GM18858 (cell line): ENCODE data around the gene CSPG4.
"Not testable (repeated sequence)": the region's sequence is repeated elsewhere in the genome, so short reads cannot be mapped to it uniquely, and the experiment has no call there.

Experiments
- ATAC-seq: cut with Tn5 transposase; IDR thresholded peaks from one replicate; pipeline ENCODE4 v1.9.1; 2021; ENCODE audit not compliant: unreplicated experiment

Gene CSPG4

GRCh38 chr15:75738647-75739325 is 26.1 kb upstream of the CSPG4 start:
- peak; percentile 67 for ATAC-seq

DNA sequence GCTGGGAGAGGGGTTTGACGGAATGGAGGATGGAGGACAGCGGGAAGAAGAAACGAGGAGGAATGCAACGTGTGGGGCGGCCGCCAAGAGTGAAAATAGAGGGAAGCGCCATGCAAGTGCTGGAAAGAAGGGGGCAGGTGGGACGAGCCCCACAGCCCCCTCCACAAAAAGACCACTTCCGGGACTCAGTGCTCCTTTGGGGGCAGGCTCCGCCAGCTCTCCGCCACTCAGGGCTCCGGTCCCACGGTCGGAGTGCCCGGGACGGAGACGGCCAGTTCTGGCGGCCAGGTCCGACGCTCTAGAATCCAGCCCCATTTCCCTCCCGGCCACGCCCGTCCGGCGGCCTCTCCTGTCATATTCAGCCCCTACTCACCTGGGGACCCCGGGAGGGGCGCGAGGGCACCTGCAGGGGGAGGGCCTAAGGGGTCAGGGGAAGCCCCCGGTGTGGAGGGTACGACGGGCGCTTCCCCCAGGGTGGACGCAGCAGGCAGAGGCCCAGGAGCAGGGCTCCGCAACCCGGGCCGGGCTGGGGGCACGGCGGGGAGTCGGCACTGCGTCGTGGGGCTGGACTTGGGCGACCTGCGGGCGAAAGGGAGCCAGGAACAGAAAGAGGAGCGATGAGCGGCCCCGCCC is 25.5 kb upstream of the CSPG4 start:
- ATAC-seq: no peak

- ATAC-seq: not testable (repeated sequence)
Measured at GRCh38 chr15:75737116-75738013, 24.7 kb upstream of the CSPG4 start.

DNA sequence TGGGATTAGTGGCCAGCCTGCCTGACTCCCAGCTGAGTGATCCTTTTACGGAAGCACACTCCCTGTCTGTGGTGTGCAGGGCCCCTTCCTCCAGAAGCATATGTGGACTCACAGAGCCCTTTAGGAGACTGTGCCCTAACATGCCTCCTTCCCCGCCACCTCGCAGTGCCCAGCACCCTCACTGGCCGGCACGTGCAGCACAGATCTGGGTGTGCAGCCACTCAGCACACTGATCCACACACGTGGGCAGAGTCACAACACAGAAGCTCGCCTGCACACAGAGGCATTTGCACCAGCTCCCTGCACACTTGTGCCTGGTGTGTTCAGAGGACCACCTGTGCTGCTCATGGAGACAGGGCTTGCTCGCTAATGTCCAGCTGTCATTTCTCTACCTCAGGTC is 23.6 kb upstream of the CSPG4 start:
- no peak for ATAC-seq

GRCh38 chr15:75734861-75735760 is 22.5 kb upstream of the CSPG4 start:
- ATAC-seq: not testable (repeated sequence)

DNA sequence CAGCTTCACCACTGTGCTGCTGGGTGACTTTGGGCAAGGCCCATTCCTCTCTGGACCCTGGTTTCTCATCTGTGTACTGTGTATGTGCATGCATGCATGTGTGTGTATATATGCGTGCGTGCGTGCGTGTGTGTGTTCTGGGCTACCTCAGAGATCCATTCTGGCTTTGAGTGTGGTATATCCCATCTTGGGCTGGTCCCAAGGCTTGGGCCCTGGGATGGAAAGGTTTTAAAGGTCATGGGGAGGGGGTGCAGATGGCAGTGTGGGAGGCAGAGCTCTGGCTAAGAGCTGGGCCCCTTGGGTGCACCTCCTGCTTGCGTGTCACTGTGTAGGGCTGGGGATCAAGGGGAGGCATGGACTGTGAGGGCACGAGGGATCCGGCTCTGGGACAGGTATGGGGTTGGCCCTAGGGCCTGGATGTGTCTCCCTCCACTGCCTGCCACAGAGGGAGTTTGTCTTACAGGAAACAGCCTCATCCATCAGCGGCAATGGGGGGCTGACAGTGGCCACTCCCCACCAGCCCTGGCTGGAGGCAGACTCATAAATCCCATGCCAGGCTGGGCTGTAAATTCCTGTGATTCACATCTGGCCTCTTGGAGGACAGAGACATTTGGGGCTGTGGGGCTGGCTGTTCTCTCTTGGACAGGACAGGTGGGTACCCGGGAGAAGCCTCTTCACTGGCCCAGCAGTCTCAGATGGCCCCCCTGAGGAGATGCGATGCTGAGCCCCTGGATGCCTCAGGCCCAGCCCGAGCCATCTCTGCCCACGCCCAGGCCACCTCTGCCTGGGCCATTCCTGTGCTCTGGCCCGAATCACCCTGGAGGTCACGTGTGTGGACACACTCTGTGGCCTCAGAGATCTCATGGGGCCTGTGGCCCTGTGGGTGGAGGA is 21.4 kb upstream of the CSPG4 start:
- ATAC-seq: no peak

GRCh38 chr15:75732809-75733451 is 20.3 kb upstream of the CSPG4 start:
- ATAC-seq: no peak

DNA sequence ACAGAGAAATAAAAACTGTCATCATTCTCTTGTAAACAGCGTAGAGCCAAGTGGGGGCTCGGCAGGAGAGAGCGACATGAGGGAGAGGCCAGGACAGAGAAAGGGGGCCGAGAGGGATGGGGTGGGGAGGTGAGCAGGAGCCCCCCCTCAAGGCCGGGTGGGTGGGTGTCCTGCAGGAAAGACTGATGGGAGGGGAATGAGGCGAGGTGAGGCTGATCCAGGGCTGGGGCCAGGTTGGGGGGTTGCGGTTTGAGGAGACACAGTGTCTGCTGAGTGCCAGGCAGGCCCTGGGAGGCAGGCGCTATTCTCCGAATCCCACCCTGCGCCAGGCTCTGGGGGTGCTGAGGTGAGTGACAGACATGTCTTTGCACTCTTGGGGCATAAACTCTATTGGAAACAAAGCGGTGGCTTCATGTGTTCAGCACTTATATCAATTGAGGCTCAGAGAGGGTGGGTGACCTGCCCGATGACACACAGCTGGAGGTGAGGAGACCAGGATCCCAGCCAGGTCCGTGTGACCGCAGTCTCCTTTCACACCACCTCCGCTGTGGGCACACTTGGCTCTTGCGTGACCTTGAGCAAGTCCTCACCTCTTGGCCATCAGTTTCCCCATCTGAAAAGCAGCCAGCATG is 19.6 kb upstream of the CSPG4 start:
- ATAC-seq: no peak

DNA sequence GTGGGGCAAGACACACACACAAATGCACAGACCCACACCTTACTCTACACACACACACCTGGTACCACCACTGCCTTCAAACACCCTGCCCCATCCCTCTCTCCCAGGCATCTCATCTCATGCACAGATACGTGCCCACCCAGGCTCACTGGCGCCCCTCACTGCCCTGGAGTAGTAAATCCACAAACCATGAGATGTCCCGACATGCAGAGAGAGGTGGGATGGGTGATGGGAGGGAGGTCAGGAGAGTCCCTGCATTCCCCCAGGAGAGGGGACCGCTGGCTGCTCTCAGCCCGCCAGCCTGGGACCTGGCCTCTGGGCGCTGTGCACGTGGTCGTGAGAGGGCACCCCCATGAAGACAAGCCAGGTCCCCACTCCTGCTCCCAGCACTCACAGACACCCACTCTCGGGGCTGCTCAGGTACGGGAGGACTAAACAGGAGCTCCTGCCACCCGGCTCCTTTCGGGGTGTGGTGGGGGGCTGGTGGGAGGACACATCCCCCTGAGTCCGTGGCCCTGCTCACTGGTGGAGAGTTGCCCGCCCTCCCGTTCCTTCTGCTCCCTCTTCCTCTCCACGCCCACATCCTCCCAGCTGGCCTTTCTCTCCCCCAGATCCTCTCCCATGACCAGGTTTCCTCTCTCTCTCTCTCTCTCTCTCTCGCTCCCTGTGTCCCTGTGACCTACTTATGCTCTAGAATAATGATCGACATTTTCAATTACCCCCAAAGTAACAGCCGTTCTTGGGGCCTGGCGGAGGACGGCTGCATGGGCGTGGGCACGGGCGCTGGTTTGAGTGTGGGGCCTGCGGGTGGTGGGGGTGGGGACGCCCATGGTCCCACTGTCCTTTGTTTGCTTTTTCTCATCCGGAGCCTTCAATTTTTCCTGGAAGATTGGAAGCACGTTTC is 18.9 kb upstream of the CSPG4 start:
- ATAC-seq: no peak

GRCh38 chr15:75730376-75731247 is 18.0 kb upstream of the CSPG4 start:
- ATAC-seq: not testable (repeated sequence)

DNA sequence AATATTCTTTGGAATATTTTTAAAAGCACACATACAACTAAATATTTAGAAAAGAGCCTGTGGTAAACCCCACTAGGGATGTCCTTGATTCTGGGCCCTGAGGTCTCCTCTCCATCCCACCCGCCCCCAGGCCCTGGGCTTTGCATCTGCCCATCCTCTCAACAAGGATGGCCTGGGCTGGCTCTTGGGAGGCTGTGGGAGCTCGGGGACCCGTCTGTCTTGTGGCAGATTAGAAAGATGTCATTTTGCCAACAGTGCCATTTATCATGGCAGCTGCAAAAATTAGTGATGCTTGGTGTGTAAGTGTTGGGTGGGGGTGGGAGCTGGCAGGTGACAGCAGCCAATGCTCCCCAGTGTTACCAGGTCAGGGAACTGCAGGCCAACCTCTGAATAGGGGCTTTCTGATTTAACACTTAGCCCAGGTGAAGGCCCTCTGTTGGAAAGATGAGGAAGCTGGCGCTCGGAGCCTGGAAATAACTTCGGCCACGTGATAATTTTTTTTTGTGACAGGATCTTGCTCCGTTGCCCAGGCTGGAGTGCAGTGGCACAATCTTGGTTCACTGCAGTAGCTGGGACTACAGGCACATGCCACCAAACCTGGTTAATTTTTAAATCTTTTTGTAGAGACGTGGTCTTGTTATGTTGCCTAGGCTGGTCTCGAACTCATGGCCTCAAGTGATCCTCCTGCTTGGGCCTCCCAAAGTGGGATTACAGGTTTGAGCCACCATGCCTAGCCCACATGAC is 16.9 kb upstream of the CSPG4 start:
- no peak for ATAC-seq

- no peak for ATAC-seq
Measured at GRCh38 chr15:75727851-75728715, 15.4 kb upstream of the CSPG4 start.

DNA sequence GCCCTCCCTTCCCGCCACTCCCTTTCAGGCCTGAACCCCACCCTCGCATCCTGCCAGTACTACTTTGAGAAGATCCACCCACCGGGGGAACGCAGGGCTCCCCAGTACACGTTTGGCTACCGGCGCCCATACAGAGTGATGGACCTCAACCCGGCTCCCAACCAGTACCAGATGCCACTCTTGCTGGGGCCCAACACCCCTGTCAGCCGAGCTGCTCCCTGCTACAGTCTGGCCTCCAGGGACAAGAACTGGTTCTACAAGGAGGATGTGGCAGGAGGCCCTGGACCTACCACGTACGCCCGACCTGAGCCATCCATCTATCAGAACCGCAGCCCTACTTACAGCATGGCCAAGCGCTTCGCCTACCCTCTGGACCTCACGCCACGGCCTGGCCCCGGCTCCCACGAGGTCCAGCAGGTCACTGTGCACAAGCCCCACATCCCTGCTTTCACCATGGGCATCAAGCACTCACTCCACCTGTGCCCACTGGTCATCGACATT is 14.4 kb upstream of the CSPG4 start:
- ATAC-seq: no peak

- ATAC-seq: no peak
Measured at GRCh38 chr15:75725719-75726607, 13.3 kb upstream of the CSPG4 start.
